Loucy (cell line): ENCODE measurements around the gene TTC39B.

Experiments used
- H2AFZ ChIP-seq: fragments of 200-600 bp; sonication (generic); 2 replicates; pipeline ENCODE4 v1.6.0; 2016; ENCODE audit warnings: antibody characterized with exemption, mild to moderate bottlenecking, low read length, moderate library complexity
- H3F3A ChIP-seq: fragments of 200-600 bp; 2 replicates; pipeline ENCODE4 v1.6.0; 2016; ENCODE audit warnings: antibody characterized with exemption, low read depth, mild to moderate bottlenecking
- H3K27me3 ChIP-seq: fragments of 200-600 bp; sonication (generic); 2 replicates; pipeline ENCODE4 v1.6.1; 2014; ENCODE audit warnings: low read length, mild to moderate bottlenecking; ENCODE audit not compliant: insufficient read depth, poor library complexity, severe bottlenecking
- H3K36me3 ChIP-seq: fragments of 200-600 bp; sonication (generic); 2 replicates; pipeline ENCODE4 v1.6.1; 2016; ENCODE audit warnings: low read length; ENCODE audit not compliant: insufficient read depth
- H3K4me1 ChIP-seq: fragments of 200-600 bp; sonication (generic); 2 replicates; pipeline ENCODE4 v1.5.1; 2014; ENCODE audit warnings: low read length, mild to moderate bottlenecking; ENCODE audit not compliant: insufficient read depth, poor library complexity, severe bottlenecking
- H3K4me2 ChIP-seq: fragments of 200-600 bp; sonication (generic); 2 replicates; pipeline ENCODE4 v1.6.0; 2014; ENCODE audit warnings: antibody characterized with exemption, low read length, low read depth, mild to moderate bottlenecking; ENCODE audit not compliant: poor library complexity, severe bottlenecking
- H3K4me3 ChIP-seq: fragments of 200-600 bp; sonication (generic); 2 replicates; pipeline ENCODE4 v1.5.1; 2014; ENCODE audit warnings: low read length, mild to moderate bottlenecking, mixed read lengths; ENCODE audit not compliant: poor library complexity, severe bottlenecking
- H3K79me2 ChIP-seq: fragments of 200-600 bp; sonication (generic); 2 replicates; pipeline ENCODE4 v1.6.1; 2014; ENCODE audit warnings: low read length; ENCODE audit not compliant: insufficient read depth
- H3K9ac ChIP-seq: fragments of 200-600 bp; sonication (generic); 2 replicates; pipeline ENCODE4 v1.6.0; 2014; ENCODE audit warnings: mild to moderate bottlenecking, low read depth, low read length, moderate library complexity; ENCODE audit not compliant: poor library complexity, severe bottlenecking
- H3K9me2 ChIP-seq: fragments of 200-600 bp; sonication (generic); replicated peaks from 2 replicates; pipeline ENCODE4 v1.6.1; 2016; ENCODE audit warnings: low read depth, low read length, mixed read lengths
- H3K9me3 ChIP-seq: fragments of 200-600 bp; sonication (generic); 2 replicates; pipeline ENCODE4 v1.6.1; 2014; ENCODE audit warnings: mild to moderate bottlenecking, antibody characterized with exemption, low read length, low read depth; ENCODE audit not compliant: insufficient read depth
- H4K20me1 ChIP-seq: fragments of 200-600 bp; sonication (generic); 2 replicates; pipeline ENCODE4 v1.6.0; 2014; ENCODE audit warnings: antibody characterized with exemption, low read length, mild to moderate bottlenecking; ENCODE audit not compliant: insufficient read depth, poor library complexity, severe bottlenecking
- EZH2phosphoT487 ChIP-seq: fragments of 200-600 bp; IDR thresholded peaks from 2 replicates; pipeline ENCODE4 v1.6.1; 2018; ENCODE audit warnings: antibody characterized with exemption, mild to moderate bottlenecking, moderate library complexity, borderline replicate concordance
- TF ChIP-seq, protein P1 (sequence below): fragments of 200-600 bp; sonication (generic); conservative IDR thresholded peaks from 2 replicates; pipeline ENCODE4 v1.5.1; 2014; ENCODE audit warnings: mild to moderate bottlenecking, antibody characterized with exemption, low read length

TTC39B gene

DNA sequence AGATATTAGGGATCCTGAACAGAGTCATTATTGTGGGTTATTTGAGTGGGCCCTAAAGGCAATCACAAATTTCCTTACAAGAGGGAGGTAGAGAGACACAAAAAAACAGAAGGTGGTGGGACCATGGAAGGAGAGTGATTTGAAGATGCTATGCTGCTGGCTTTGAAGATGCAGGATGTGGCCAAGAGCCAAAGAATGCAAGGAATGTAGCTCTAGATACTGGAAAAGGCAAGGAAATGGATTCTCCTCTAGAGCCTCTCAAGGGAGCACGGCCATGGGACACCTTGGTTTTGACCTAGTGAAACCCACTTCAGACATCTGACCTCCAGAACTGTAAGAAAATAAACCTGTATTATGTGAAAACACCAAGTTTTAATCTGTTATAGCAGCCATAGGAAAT is 53.8 kb downstream of the TTC39B start:
- Histone ChIP-seq H3K27me3 (no peaks in the 10 kb centered on the region), H3K9me3 (no peaks in the 10 kb centered on the region), H3K4me3 (no peak overlapping the region), H3K4me1 (no peaks in the 10 kb centered on the region), H3K4me2 (no peak overlapping the region), H3K79me2 (no peaks in the 10 kb centered on the region), H2AFZ (no peak overlapping the region), H3K9me2 (no peaks in the 10 kb centered on the region), H3F3A (no peaks in the 10 kb centered on the region), H3K36me3 (no peaks in the 10 kb centered on the region), H4K20me1 (no peaks in the 10 kb centered on the region), H3K9ac (no peak overlapping the region)
- TF ChIP-seq EZH2phosphoT487 = no peak
- TF ChIP-seq, protein P1, sequence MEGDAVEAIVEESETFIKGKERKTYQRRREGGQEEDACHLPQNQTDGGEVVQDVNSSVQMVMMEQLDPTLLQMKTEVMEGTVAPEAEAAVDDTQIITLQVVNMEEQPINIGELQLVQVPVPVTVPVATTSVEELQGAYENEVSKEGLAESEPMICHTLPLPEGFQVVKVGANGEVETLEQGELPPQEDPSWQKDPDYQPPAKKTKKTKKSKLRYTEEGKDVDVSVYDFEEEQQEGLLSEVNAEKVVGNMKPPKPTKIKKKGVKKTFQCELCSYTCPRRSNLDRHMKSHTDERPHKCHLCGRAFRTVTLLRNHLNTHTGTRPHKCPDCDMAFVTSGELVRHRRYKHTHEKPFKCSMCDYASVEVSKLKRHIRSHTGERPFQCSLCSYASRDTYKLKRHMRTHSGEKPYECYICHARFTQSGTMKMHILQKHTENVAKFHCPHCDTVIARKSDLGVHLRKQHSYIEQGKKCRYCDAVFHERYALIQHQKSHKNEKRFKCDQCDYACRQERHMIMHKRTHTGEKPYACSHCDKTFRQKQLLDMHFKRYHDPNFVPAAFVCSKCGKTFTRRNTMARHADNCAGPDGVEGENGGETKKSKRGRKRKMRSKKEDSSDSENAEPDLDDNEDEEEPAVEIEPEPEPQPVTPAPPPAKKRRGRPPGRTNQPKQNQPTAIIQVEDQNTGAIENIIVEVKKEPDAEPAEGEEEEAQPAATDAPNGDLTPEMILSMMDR = no peak

DNA sequence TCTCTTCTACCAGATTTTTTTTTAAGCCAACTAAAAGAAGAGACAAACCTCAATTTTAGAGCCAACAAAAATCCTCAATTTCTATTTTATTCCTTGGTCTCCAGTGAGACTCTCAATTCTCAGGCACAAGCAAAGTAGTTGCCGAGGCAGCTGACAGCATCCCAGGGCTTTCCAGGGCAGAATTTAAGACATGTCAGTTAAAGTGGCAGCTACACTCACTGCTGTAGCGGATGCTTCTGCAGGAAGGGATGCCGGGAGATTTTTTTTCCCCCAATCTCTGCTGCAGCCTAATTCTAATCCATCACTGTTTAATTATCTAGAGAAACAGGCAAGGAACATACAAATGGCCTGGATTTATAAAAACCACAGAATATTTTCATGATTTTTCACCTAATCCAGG is 57.0 kb downstream of the TTC39B start:
- Histone ChIP-seq H3K4me3 (no peak overlapping the region), H3K27me3 (no peaks in the 10 kb centered on the region), H2AFZ (no peak overlapping the region), H3F3A (no peaks in the 10 kb centered on the region), H4K20me1 (no peaks in the 10 kb centered on the region), H3K36me3 (no peaks in the 10 kb centered on the region), H3K4me1 (peaks cover 11% of the 10 kb centered on the region), H3K9me3 (no peaks in the 10 kb centered on the region), H3K9ac (no peak overlapping the region), H3K79me2 (no peaks in the 10 kb centered on the region), H3K4me2 (no peak overlapping the region), H3K9me2 (no peaks in the 10 kb centered on the region)
- TF ChIP-seq EZH2phosphoT487 = no peak
- TF ChIP-seq, protein P1 = no peak

DNA sequence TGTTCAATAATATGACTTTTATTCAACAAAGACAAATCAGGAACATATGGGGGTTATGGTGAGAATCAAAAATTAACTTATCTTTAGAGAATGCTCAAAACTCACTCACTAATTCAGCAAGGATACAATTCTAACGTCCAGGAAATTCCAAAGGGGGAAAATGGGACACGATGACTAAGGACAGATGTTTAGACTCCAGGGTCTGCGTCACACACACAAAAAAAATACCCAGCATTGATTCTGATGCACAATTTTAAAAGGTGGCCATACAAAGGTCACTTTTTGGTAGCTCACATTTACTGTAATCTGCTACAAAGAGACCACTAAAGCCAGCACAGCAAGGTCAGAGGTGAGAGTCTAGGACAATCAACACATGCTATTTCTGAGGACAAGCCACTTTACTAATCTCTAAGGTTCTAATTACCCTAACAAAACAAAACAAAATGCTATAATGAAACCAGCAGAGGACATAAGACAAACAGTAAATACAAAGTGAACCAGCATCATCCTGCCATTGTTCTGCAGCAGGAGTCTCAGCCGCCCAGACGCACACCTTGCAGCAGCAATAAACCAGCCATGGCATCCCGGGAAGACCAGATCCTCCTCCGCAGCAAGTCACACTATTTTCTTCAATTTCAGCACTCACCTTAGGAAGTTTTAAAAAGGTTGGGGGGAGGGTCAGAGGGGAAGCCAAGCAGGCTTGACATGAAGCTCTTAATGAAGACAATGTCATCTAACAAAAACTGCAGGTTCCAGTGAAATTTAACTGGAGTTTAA is 57.8 kb downstream of the TTC39B start:
- TF ChIP-seq EZH2phosphoT487 = no peak
- Histone ChIP-seq H3K4me2 (no peak overlapping the region), H3K9me3 (no peaks in the 10 kb centered on the region), H3K36me3 (no peaks in the 10 kb centered on the region), H3K9me2 (no peaks in the 10 kb centered on the region), H3K27me3 (no peaks in the 10 kb centered on the region), H4K20me1 (no peaks in the 10 kb centered on the region), H3K79me2 (no peaks in the 10 kb centered on the region), H3K4me1 (peaks cover 11% of the 10 kb centered on the region), H2AFZ (no peak overlapping the region), H3K4me3 (no peak overlapping the region), H3F3A (no peaks in the 10 kb centered on the region), H3K9ac (no peak overlapping the region)

DNA sequence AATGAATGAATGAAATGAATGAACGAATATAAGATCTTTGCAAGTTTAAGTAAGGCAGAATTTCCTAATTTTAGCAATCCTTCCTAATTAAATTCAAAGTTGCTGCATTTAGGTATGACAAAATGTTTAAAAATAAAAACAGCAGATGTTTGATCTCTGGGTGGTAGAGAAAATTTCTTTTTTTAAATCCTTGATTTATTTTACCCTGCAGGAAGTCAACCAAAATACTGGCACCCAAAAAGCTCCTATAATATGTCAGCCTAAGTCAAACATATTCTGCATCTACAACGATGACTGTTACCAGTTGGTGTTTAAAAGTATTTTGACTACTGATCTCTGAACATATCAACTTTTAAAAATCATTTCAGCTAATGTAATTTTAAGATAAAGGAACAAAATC is 58.4 kb downstream of the TTC39B start:
- Histone ChIP-seq H3K9me3 (no peaks in the 10 kb centered on the region), H3K79me2 (no peaks in the 10 kb centered on the region), H3K9me2 (no peaks in the 10 kb centered on the region), H3K4me3 (no peak overlapping the region), H3F3A (no peaks in the 10 kb centered on the region), H3K27me3 (no peaks in the 10 kb centered on the region), H3K9ac (no peak overlapping the region), H3K4me2 (no peak overlapping the region), H4K20me1 (no peaks in the 10 kb centered on the region), H3K4me1 (peaks cover 11% of the 10 kb centered on the region), H3K36me3 (no peaks in the 10 kb centered on the region), H2AFZ (no peak overlapping the region)
- TF ChIP-seq, protein P1 = no peak
- TF ChIP-seq EZH2phosphoT487 = no peak
